Stimulated activated CD4-positive, alpha-beta T cell treated with anti-CD3 and anti-CD28 coated beads, Interleukin-1b, Interleukin-23, amount 100 ng/mL, for 48 hours (primary cell): ENCODE measurements around the gene CLGN.
A peak's percentile ranks its signal among the peaks of the same experiment; 100 is the strongest.
"Not testable (repeated sequence)": the region's sequence is repeated elsewhere in the genome, so short reads cannot be mapped to it uniquely, and the experiment has no call there.

Source experiments
- DNase-seq: peaks from one replicate; pipeline ENCODE4 v3.0.0-alpha.2; 2020

Gene CLGN, protein sequence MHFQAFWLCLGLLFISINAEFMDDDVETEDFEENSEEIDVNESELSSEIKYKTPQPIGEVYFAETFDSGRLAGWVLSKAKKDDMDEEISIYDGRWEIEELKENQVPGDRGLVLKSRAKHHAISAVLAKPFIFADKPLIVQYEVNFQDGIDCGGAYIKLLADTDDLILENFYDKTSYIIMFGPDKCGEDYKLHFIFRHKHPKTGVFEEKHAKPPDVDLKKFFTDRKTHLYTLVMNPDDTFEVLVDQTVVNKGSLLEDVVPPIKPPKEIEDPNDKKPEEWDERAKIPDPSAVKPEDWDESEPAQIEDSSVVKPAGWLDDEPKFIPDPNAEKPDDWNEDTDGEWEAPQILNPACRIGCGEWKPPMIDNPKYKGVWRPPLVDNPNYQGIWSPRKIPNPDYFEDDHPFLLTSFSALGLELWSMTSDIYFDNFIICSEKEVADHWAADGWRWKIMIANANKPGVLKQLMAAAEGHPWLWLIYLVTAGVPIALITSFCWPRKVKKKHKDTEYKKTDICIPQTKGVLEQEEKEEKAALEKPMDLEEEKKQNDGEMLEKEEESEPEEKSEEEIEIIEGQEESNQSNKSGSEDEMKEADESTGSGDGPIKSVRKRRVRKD

DNA sequence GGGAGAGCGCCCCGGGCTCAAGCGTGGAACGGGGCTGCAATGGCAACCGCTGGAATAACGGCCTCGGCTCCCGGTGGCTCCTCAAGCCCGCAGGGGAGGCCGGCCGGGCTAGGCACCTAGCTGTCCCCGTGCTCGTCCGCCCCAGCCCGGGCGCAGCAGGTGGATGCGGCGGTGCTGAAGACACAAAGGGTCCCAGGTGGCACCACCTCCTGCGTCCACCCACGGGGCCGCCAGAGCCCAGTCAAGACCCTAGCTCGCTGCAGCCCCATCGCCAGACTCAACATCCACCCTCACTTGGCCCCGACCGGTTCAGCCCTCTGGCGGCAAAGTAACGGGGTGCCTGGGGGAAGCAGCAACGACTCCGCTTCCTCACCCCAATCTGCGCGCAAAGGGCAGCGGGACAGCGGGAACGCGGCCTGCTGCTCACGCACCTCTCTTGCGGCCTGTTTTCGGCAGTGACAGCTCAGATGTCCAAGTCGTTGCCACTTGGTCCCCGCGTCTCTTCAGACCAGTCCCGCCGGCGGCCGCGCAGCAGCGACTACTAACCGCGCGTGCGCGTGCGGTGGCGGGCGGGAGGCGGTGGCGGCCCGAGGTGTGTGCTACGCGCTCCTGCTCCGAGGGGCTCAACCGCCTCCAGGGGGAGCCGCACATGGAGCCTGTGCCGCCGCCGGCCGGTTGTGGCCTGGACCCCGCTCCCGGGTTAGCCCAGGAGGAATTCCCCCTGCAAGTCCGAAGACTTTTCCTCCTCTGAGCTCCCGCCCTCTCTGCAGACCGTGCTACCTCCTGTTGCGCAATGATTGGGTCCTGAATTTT lies at the start of gene CLGN:
Gene CLGN (minus strand): TSS at position 543 of the 813 bp plus-strand sequence. CDS start 14,570 bp downstream, outside the sequence.
- DNase-seq, result peak; percentile 44

DNA sequence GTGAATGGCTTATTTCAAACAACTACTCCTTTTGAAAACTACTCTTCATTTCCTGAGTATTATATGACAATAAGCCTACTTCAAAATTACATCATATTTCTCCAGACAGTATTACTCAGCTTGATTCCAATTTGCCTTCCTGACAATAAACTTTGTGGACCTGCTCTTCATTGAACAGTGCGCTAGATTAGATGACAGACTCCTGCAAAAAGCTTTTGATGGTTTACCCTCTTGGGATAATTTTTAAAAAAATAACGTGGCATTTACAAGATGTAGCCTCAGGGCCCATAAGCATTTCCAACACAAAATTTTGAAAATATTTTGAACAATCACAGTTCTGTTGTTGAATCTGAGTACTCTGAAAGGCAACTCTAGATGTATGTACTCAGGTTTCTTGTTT lies 44.7 kb upstream of the CLGN start:
- no peak for DNase-seq

DNA sequence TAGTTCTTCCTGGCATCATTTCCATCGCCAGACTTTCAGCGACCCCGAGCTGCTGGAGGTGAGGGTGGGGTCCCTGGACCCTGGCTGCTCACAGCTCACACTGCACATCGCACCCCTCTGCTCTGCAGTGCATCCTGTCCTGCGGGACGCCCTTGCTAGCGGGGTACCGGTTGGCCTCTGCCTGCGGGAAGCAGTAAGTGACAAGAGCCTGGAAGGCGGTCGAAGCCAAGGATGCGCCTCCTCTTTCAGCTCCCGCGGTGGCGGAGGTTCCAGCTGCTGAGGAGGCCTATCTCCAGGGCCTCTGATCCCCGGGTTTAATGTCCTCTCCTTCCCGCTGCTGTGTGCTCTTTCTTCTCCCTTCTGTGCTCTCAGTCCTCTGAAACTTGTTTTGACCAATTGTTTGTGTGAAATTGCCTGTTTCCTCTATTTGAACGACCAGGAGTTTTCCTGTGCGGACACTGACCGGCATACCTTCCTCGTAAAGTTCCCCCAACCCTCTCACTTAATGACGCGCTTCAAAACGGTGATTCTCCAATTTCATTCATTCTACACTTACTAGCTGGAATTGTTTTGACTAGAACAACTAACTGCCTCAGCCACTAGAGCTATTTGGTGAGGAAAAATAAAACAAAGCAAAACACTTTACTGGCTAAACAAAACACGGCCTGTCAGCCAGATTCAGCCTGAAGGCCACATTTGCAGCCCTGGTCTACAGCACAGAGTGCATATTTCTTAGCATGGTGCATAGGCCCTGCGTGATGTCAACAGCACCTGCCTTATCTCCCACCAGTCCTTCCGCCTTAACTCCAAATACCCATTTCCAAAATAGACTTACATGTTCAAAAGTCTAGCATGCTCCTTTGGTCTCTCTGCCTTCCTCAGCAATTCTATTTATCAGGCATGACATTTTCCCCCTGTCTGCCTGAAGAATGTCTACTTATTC lies 42.6 kb upstream of the CLGN start:
- no peak for DNase-seq

DNA sequence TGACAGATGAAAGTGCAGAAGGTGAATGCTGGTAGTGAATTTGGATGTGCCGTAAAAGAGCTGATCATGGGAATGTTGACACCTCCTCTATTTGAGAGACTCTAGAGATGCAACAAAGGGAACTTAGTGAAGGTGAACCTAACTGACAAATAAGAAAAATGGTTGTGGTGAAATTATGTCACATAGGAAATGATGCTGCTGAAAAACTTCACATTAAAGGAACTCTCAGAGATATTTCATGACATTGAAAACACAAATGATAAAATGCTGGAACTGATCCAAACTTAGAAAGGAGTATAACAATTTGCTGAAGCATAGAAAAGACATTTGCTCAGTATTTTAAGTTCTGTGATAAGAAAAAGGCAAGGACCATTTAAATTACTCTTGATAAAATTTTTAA lies 38.7 kb upstream of the CLGN start:
- DNase-seq, result no peak

DNA sequence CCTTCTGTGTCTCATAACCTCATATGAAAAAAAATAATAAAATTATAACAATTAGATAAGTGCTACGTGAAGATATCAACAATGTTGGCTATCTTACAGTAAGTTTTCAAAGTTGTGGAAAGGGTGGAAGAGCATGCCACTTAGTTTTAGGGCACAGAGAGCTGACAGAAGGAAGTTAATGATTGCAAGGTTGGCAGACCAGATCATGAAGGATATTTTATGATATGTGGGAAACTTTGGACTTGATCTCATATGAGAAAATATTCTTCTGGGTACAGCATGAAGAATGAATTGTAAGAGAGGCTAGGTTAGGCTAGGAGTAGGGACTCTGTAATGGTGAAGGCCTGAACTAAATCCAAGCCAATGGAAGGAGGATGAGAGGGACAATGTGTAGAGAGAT lies 36.2 kb upstream of the CLGN start:
- DNase-seq, result no peak

DNA sequence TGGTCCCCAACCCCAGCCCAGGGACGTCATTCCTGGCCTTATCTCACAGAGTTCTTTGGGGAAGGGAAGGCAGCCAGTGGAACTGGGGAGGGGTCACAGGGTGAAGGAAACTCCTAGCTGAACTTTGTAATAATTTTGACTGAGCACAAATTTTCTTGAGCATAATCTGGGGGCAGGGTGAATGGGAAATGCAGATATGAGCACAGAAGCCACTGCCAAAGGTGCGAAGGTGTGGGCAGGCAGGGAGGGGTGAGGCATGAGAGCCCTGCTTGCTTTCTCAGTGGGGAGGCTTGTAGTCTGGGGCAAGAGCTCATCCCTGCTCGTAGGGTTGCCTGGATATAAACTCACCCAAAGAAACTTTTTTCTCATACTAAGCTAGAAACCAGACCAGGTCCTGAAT lies 35.7 kb upstream of the CLGN start:
- no peak for DNase-seq

DNA sequence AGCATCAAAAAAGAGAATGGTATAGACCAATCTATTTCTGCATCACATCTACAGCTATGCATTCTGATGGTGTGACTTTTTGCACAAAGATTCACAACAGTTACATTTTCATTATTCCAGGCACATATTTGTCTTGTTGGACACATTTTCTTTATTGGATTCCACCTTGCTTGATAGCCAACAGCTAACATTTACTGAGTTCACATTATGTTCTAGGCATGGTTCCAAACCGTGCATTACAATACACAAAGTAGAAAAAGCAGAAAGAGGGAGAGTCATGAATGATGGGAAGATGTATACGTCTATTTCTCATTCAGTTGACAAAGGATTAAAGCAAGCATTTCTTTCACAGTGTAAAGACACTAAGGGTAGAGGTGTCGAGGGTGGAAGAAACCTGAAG lies 22.9 kb upstream of the CLGN start:
- no peak for DNase-seq

DNA sequence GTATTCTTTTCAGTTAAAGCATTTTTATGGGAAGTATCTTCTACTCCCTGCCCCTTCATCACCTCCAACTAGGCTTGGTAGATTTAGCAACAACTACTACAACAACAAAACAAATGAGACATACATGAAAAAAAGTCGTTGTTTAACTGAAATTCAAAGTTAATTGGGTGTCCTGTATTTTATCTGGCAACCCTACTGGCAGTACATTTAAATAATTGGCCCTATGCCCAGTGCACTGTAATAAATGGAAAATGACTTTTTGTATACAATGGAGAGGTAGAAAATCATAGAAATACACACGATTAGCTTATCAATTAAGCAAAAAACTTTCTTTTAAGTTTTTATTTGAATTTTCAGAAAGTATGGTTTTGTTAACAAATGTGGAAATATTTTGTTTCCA lies 21.4 kb upstream of the CLGN start:
- no peak for DNase-seq

DNA sequence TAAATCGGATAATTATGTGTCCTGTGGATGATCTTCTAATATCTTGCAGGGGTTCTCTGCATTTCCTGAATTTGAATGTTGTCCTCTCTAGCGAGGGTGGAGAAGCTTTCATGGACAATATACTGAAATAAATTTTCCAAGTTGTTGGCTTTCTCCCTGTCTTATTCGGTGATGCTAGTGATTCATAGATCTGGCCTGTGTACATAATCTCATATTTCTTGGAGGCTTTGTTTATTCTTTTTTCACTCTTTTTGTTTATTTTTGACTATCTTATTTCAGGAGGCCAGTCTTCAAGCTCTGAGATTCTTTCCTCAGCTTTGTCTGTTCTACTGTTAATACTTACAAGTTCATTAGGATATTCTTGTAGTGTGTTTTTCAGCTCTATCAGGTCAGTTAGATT lies 20.7 kb upstream of the CLGN start:
- no peak for DNase-seq

DNA sequence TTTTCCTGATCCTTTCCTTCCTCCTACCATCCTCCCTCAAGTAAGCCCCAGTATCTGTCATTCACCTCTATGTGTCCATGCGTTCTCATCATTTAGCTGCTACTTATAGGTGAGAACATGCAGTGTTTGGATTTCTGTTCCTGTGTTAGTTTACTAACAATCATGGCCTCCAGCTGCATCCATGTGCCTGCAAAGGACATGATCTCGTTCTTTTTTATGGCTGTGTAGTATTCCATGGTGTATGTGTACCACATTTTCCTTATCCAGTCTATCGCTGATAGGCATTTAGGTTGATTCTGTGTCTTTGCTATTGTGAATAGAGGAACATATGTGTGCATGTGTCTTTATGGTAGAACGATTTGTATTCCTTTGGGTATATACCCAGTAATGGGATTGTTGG lies 16.9 kb upstream of the CLGN start:
- not testable (repeated sequence) for DNase-seq

DNA sequence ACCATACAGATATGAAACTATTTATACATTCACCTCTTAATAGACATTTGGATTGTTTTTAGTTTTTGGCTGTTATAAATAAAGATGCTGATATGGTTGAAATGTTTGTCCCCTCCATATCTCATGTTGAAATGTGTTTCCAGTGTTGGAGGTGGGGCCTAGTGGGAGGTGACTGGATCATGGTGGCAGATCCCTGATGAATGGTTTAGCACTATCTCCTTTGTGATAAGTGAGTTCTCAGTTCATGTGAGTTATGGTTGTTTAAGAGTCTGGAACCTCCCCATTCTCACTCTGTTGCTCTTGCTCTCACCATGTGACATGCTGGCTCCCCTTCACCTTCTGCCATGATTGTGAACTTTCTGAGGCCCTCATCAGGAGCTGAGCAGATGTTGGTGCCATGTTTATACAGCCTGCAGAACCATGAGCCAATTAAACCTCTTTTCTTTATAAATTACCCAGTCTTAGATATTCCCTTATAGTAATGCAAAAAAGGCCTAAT lies 12.2 kb upstream of the CLGN start:
- DNase-seq, result no peak

DNA sequence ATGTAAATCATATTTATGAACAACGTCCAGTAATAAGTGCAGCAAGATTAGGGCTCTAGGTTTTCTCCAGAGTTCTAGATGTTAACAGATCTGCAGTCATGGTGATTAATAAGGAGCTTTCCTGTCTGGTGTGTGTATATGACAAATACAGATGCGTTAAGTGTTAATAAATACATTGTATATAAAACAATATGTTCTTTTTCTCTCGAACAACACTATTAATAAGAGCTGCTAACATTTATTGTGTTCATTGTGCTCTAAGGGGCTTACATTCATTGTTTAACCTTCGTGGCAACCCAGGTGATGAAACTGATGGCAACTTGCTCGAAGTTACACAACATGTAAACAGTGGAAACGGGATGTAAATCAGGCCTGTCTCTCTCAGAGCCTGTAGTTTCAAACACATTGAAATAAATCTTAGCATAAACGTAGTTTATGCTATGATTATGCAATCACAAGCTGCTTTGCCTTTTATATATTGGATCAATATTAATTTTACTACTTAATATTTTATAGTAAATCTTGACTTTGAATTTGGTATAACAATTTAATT lies 547 bp upstream of the CLGN start:
- no peak for DNase-seq

DNA sequence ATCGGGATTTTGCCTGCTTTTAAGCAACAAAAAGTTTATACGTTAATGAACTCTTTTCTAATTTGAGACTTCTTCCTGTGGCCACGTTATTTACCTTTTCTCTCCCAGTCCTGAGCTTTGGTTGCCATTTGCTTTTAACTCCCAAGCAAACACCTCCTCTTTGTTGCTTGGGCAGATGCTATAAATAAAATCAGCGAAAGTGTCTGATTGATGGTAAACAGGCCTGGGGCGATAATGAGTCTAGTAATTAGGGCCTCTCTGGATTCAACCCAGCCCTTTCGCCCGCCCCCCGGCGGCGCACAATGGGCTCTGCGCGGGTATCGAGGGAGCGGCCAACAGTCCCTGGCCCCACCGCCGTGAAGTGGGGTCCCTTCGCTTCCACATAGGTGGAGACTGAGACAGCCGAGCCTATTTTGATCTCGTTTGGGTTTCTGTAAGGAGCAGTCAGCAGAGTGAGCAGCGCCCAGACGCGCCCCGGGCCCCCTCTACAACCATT lies 790 bp downstream of the CLGN start:
- no peak for DNase-seq

DNA sequence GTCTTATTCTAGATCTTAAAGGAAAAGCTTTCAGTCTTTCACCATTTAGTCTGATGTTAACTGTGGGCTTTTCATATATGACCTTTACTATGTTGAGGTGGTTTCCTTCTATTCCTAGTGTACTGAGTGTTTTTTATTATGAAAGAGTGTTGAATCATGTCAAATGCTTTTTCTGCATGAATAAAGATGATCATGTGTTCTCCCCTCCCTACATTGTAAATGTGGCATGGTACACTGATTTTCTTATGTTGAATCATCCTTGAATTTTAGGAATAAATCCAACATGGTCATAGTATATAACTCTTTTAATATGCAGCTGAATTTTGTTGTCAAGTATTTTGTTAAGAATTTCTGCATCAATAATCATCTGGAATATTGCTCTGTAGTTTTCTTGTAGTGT lies 4.3 kb downstream of the CLGN start:
- DNase-seq, result no peak

DNA sequence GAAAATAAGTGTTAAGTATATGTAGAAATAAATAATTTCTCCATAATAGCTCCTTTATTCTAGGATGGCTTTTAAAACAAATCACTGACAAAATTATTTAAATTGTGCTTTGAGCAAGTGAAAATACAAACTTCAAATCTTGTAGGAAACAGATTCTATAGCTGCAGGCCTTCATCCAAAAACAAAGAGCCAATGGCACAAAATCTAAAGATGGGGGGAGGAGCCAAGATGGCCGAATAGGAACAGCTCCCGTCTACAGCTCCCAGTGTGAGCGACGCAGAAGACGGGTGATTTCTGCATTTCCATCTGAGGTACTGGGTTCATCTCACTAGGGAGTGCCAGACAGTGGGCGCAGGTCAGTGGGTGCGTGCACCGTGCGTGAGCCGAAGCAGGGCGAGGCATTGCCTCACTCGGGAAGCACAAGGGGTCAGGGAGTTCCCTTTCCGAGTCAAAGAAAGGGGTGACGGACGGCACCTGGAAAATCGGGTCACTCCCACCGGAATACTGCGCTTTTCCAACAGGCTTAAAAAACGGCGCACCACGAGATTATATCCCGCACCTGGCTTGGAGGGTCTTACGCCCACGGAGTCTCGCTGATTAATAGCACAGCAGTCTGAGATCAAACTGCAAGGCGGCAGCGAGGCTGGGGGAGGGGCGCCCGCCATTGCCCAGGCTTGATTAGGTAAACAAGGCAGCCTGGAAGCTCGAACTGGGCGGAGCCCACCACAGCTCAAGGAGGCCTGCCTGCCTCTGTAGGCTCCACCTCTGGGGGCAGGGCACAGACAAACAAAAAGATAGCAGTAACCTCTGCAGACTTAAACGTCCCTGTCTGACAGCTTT lies 14.1 kb downstream of the CLGN start:
- DNase-seq, result not testable (repeated sequence)

DNA sequence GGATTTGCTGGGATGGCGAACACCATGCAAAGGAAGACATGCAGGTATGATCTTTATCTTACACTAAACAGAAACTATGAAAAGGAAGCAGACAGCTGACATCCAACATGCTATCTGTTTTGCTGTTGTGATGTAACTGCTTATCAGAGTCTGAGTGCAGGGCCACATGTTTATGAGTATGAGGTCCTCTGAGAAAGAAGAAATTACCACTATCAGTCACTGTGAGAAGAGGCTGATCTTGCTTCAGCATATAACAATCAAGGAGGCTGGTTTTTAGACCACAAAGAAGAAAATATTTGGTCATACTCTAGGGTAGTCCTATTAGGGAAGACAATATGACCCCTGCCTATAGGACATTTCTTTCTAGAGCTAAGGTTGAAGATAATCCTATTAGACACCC lies 18.5 kb downstream of the CLGN start:
- no peak for DNase-seq

DNA sequence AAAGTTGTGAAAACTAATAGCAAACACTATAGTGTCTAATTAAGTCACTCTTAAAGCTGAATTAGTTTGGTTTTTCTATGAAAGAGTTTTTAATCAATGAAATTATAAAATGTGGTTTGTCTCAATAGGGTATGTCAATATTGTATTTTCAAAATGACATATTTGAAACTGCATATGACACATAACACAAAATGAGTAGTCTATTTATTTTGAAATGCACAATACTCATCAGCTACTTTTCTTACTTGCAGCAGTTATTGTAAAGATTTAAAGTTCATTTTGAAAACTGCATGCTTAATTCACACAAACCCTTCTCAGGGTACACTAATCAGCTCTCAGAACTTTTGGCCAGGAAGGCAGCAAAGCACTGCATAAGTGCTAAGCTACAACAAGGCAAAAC lies 21.2 kb downstream of the CLGN start:
- no peak for DNase-seq

DNA sequence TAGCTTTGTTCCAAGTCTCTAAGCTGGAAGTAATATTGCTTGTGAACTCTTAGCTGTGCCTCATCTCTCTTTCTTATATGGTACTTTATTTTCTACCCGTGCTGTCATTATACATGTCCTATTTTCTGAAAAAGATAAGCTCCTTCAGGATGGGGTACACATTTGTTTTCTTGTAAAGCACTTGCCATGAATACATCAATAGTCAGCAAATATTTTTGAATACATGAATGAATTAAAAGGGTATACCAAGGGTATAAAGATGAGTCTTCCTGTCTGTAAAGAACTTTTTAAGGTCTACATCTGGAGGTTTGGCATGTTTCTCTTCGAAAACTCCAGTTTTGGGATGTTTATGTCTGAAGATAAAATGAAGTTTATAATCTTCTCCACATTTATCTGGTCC lies 27.3 kb downstream of the CLGN start:
- DNase-seq, result no peak

DNA sequence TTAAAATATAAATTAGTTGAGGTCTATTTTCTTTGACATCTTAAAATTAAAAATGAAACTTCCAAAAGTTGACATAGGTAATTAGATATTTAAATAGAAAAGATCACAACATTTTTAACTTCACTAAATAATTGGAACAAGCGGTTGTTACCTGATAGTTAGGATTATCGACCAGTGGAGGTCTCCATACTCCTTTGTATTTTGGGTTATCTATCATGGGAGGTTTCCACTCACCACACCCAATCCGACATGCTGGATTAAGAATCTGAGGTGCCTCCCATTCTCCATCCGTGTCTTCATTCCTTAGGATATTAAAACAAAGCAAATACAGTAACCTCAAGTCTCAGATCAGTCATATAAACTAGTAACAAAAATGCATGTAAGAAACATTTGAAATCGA lies 31.8 kb downstream of the CLGN start:
- DNase-seq, result no peak

DNA sequence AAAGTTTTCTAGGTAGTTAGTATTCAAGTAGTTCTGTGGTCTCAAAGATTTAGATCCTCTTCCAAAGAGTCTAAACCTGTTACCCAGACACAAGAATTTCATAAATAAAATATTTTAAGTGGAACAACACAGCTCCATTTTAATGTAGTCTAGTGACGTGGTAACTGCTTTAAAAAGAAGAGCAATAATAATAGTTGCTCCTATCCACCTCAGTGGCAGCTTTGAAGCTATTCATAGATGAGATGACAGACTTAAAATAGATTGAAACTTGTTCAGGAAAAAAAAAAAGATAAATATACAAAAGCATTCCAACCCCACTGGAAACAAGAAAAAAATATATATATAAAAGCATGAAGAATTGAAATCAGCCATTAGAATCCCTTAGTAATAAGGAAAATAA lies 39.4 kb downstream of the CLGN start:
- DNase-seq, result no peak

DNA sequence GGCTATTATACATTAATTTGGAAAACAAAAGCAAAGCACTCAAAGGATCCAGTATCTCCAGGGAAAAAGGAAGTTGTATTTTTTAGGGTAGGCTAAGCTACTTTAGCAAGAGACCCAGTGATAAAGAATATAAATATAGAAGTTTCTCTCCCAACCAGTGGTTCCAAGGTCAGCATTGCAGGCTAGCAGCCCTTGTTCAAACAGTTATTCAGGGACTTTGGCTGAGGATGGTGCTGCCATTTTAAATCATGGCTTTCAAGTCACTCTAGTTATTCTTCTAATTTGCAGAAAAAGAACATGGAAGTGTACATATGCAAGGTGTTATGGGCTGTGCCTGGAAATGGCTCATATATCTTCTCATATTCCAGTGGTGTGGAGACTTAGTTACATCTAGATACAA lies 44.7 kb downstream of the CLGN start:
- no peak for DNase-seq
